Stimulated activated CD8-positive, alpha-beta memory T cell treated with anti-CD3 and anti-CD28 coated beads, Interleukin-4, amount 100 ng/mL, for 1 hour (primary cell): ENCODE data around the gene TMA16.

Experiments
- DNase-seq, 2 donors: peaks; one replicate each; pipeline ENCODE4 v3.0.0-alpha.2; 2020; ENCODE audit warnings: low read depth in 2 of 2, low spot score in 1 of 2

The TMA16 gene

GRCh38 chr4:163558539-163559044 lies 64.1 kb downstream of the TMA16 start:
- DNase-seq, result no peak

GRCh38 chr4:163562496-163562895 lies 68.0 kb downstream of the TMA16 start:
- no peak for DNase-seq

- DNase-seq, result no peak
Measured at GRCh38 chr4:163563592-163563991, 69.1 kb downstream of the TMA16 start.

DNA sequence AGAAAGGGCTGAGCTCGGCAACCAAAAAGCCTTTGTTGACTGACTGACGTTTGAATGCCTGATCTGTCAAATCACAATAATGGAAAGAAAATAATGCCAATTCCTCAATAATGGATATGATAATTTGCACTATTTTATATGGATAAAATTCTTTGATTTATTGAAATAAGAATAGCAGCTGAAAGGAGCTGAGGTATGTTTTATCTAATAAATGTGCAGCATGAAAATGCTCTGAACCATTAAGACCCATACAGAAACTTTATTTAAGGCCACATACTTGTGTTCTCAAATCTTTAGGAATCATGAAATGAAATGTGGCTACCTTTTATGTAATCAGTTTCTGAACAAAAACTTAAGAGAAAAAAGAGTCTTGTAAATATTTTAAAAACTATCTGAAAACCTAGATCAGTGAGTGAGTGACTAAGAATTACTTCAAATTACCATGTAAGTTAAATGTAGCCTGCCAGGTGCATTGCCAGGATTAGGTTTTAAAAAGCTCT lies 69.8 kb downstream of the TMA16 start:
- DNase-seq, result no peak

DNA sequence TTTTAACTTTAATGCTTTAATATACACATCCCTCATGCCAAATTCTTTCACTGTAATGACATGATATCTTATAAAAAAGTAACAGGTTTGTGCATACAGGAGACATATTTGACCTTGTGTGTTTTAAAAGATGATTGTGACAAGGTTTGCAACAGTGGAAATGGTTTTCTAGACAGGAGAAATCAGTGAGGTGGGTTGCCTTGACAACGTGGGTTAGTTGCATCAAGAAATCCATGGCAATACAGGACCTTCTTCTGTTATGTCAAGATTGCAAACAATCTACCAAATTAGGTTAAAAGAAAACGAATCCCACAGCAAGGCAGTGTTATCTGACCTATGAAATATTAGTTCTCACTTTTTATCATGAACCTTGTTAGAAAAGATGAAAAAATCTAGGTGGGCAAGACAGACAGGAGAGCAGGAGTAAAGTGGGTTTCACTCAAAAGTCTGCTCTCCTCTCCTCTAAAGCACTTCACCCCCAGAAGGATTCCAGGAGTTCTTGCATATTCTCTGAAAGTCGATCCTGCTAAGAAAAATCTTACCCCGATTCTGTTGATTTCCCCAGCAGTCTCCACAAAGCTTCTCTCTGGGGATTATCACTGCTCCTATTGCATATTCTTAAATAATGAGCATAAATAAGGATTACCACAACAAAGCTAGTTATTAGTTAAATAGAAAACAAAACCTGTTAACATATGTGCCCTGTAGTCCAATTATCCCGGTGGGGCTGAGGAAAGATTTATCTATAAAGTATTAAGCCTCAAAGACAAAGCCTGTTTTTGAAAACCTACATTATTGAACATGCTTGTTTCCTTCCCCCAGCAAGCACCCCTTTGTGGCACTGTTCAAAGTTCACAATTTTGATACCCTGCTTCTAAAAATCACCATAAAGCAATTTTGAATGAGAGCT lies 71.0 kb downstream of the TMA16 start:
- DNase-seq, result no peak

GRCh38 chr4:163566257-163566796 lies 71.8 kb downstream of the TMA16 start:
- no peak for DNase-seq

DNA sequence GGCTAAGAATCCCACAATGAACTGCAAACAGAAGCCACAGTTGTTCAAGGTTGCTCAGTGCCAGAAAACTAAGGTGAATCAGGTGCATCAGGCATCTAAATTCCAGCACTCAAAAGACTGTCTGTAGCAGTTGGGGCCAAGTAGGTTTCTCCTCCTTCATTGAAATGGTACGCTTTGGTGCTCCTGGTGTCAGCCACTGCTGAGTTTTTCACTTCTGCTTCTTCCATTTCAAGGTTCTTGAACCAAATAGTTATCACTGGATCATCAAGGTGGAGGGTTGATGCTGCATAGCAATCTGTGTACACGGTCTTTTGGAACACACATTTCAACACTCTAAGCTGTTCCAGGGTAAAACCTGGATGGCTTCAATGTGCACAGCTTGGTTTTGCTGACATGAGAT lies 74.4 kb downstream of the TMA16 start:
- no peak for DNase-seq
